Measurements from ENCODE around the gene FBXO21.

Gene FBXO21

DNA sequence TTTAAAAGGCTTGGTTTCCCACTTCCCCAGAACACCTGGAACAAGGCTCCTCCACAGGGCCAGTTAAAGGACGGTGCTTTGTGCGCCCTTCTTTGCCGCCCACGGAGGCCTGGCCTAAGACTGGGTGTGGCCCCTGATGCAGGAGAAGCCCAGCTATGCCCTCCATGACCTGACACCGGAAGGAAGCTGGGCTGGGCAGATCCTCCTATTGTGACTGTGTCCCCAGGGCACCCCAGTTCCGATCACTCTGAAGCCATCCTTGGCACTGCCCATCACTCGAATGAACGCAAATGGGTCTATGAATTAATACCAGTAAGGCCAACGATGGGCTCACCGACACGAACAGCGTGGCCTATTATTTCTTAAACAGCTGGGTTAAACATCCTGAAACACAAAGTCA lies 42.6 kb downstream of the FBXO21 start:
- H3K4me1 ChIP-seq (ENCODE audit: insufficient read depth, low read length): peaks cover 6% of the 10 kb centered on the region
- no peak overlapping the region for H3K9ac ChIP-seq (ENCODE audit: low read depth, low read length)
- no peaks in the 10 kb centered on the region; the same call in 1 of the 2 replicates for H3K36me3 ChIP-seq (ENCODE audit: insufficient read depth, low read length)
- no peaks in the 10 kb centered on the region for H3K9me3 ChIP-seq (ENCODE audit: control insufficient read depth, insufficient read depth, low read length)

DNA sequence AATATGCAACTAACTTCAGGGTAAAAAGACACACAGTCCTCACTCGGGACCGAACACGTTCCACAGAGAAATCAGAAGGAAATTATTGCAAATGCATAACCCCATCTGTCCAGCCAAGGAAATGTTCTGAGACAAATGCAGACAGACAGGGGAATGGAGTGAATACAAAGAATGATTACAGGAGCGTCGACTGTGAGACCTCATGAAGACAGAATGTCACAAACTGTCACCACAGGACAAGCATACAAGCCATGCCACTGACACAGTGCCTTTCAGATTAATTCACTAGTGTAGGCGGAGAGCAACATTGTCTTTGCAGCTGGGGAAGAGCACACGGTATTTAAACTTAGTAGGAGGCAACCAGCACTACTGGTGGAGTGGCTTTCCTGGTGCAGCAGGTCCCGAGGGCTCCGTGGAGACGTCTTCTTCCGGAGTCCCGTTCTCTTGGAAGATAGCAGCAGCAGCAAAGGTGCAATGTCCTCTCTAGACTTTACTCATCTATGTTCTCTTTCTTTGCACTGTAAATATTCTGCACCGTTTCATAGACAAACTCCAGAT lies 44.6 kb downstream of the FBXO21 start:
- no peaks in the 10 kb centered on the region; the same call in 1 of the 2 replicates for H3K36me3 ChIP-seq (ENCODE audit: insufficient read depth, low read length)
- H3K9me3 ChIP-seq (ENCODE audit: control insufficient read depth, insufficient read depth, low read length): no peaks in the 10 kb centered on the region
- no peak overlapping the region for H3K9ac ChIP-seq (ENCODE audit: low read depth, low read length)
- no peaks in the 10 kb centered on the region; the same call in 1 of the 2 replicates for H3K4me1 ChIP-seq (ENCODE audit: insufficient read depth, low read length)

- H3K4me1 ChIP-seq (ENCODE audit: insufficient read depth, low read length): no peaks in the 10 kb centered on the region; the same call in 1 of the 2 replicates
- no peaks in the 10 kb centered on the region for H3K9me3 ChIP-seq (ENCODE audit: control insufficient read depth, insufficient read depth, low read length)
- H3K9ac ChIP-seq (ENCODE audit: low read depth, low read length): no peak overlapping the region
- no peaks in the 10 kb centered on the region; the same call in 1 of the 2 replicates for H3K36me3 ChIP-seq (ENCODE audit: insufficient read depth, low read length)
These were observed 45.7 kb downstream of the FBXO21 start for GRCh38 chr12:117144599-117144998.

GRCh38 chr12:117143008-117143532 lies 47.2 kb downstream of the FBXO21 start:
- Histone ChIP-seq H3K9me3 (ENCODE audit: control insufficient read depth, insufficient read depth, low read length) (no peaks in the 10 kb centered on the region), H3K36me3 (ENCODE audit: insufficient read depth, low read length) (no peaks in the 10 kb centered on the region; the same call in 1 of the 2 replicates), H3K4me1 (ENCODE audit: insufficient read depth, low read length) (no peaks in the 10 kb centered on the region; the same call in 1 of the 2 replicates), H3K9ac (ENCODE audit: low read depth, low read length) (no peak overlapping the region)

DNA sequence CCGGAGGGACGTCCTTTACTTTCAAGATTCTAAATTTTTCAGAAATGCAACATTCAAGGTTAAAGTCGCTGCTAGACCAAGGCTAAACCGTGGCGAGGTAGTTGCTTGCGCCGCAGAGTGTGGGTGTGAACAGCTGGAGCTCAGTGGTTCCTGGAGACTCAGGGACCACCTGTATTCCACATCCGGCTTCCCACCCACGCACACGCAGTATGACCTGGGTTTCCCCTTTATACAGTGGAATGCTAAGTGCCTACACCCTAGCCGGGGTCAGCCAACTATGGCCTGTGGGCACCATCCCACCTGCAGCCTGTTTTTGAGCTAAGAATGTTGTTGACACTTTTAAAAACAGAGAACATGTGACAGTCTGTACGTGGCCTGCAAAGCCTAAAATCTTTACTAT lies 48.2 kb downstream of the FBXO21 start:
- H3K9ac ChIP-seq (ENCODE audit: low read depth, low read length): no peak overlapping the region
- H3K36me3 ChIP-seq (ENCODE audit: insufficient read depth, low read length): no peaks in the 10 kb centered on the region; the same call in 1 of the 2 replicates
- H3K9me3 ChIP-seq (ENCODE audit: control insufficient read depth, insufficient read depth, low read length): no peaks in the 10 kb centered on the region
- H3K4me1 ChIP-seq (ENCODE audit: insufficient read depth, low read length): no peaks in the 10 kb centered on the region; the same call in 1 of the 2 replicates

DNA sequence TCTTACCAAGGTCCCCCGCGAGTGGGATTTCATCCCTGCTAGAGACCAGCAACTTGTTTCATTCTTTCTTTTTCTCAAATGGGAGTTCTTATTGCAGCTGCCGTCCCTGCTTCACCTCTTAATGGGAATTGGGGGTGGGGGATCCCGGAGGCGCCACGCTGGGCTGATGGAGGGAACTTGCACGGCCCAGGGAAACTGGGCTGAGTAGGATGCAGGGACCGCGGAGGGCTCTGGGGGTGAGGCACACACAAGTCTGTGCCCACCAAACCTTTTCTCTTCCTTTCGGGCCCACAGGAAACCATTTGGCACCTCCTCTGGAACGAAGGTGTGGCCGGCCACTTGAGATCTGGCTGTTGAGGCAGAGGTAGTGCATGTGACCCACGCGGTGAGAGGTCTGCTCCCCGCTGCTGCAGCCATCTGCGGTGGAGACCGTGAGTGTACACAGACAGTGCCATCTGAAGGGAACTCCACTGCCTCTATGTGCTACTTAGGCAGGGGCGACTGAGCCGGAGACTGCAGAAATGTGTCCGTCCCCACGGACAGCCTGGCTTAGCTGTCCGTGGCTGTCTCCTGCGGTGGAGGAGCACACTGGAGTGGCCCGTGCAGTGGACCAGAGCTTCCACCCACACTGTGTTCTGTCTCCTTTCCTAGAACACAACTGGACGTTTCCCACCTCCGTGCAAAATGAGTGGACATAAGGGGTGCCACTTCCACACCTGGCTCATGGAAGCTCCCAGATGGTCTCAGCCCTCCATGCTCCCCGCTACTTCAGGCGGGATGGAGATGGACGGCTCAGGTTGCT lies 49.0 kb downstream of the FBXO21 start:
- Histone ChIP-seq H3K9me3 (ENCODE audit: control insufficient read depth, insufficient read depth, low read length) (no peaks in the 10 kb centered on the region), H3K9ac (ENCODE audit: low read depth, low read length) (no peak overlapping the region), H3K4me1 (ENCODE audit: insufficient read depth, low read length) (no peaks in the 10 kb centered on the region; the same call in 1 of the 2 replicates), H3K36me3 (ENCODE audit: insufficient read depth, low read length) (no peaks in the 10 kb centered on the region; the same call in 1 of the 2 replicates)

DNA sequence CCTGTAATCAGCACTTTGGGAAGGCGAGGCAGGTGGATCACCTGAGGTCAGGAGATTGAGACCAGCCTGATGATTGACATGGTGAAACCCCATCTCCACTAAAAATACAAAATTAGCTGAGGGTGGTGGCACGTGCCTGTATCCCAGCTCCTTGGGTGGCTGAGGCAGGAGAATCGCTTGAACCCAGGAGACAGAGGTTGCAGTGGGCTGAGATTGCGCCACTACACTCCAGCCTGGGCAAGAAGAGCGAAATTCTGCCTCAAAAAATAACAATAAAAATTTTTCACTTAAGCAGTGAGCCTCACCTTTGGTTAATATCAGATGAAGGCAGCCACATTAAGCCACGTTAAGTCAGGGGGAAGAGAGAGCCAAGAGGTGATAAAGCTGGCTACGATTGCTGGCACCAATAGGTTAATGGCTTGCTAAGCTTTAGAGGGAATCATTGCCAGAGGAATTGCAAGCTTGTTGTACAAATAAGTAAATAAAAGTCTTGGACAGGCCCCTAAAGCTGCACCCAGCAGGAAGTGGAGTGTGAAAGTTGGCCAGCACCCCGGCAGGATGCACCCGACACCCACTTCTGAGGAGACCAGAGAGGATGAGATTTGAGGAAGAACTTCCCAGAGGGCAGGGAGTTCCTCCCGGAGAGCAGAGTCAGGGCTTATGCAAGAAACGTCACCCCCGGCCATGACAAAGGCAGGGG lies 49.7 kb downstream of the FBXO21 start:
- H3K4me1 ChIP-seq (ENCODE audit: insufficient read depth, low read length): no peaks in the 10 kb centered on the region; the same call in 1 of the 2 replicates
- H3K9ac ChIP-seq (ENCODE audit: low read depth, low read length): no peak overlapping the region
- no peaks in the 10 kb centered on the region for H3K9me3 ChIP-seq (ENCODE audit: control insufficient read depth, insufficient read depth, low read length)
- no peaks in the 10 kb centered on the region; the same call in 1 of the 2 replicates for H3K36me3 ChIP-seq (ENCODE audit: insufficient read depth, low read length)

DNA sequence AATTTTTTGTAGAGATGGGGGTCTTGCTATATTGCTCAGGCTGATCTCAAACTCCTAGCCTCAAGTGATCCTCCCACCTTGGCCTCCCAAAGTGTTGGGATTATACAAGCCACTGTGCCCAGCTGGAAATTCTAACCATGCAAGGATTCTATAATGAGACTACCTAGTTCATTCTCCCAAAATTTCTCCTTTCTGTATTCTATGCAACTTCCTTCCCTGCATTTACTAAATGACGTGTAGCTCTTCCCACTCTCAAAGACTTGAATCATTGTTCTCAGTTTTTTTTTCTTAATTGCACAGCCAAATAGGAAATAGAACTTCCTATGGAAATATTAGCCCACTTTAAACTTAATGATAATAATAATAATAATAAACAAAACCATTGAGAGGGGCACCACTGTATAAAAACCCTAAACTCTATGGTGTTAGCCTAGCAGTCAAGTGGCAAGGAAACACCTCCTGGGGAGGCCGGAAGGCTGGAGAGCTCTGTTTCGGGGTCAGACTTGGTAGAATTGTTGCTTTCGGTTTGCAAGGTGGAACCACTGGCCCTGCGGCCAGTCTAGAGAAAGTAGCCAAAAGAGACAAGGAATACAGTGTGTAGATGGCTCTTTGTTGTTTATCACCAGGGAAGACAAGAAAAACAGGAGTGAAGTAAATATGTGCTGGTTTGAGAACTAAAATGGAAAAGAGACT lies 51.1 kb downstream of the FBXO21 start:
- Histone ChIP-seq H3K9ac (ENCODE audit: low read depth, low read length) (no peak overlapping the region), H3K36me3 (ENCODE audit: insufficient read depth, low read length) (no peaks in the 10 kb centered on the region; the same call in 1 of the 2 replicates), H3K4me1 (ENCODE audit: insufficient read depth, low read length) (no peaks in the 10 kb centered on the region; the same call in 1 of the 2 replicates), H3K9me3 (ENCODE audit: control insufficient read depth, insufficient read depth, low read length) (no peaks in the 10 kb centered on the region)

GRCh38 chr12:117134721-117135120 lies 55.5 kb downstream of the FBXO21 start:
- Histone ChIP-seq H3K9me3 (ENCODE audit: control insufficient read depth, insufficient read depth, low read length) (no peaks in the 10 kb centered on the region), H3K4me1 (ENCODE audit: insufficient read depth, low read length) (0 out of 2 replicates have a peak, but pooled peaks cover 4% of the 10 kb centered on the region), H3K9ac (ENCODE audit: low read depth, low read length) (no peak overlapping the region), H3K36me3 (ENCODE audit: insufficient read depth, low read length) (no peaks in the 10 kb centered on the region)

GRCh38 chr12:117134059-117134458 lies 56.2 kb downstream of the FBXO21 start:
- H3K36me3 ChIP-seq (ENCODE audit: insufficient read depth, low read length): no peaks in the 10 kb centered on the region
- H3K4me1 ChIP-seq (ENCODE audit: insufficient read depth, low read length): 0 out of 2 replicates have a peak, but pooled peaks cover 4% of the 10 kb centered on the region
- no peaks in the 10 kb centered on the region for H3K9me3 ChIP-seq (ENCODE audit: control insufficient read depth, insufficient read depth, low read length)
- no peak overlapping the region for H3K9ac ChIP-seq (ENCODE audit: low read depth, low read length)

DNA sequence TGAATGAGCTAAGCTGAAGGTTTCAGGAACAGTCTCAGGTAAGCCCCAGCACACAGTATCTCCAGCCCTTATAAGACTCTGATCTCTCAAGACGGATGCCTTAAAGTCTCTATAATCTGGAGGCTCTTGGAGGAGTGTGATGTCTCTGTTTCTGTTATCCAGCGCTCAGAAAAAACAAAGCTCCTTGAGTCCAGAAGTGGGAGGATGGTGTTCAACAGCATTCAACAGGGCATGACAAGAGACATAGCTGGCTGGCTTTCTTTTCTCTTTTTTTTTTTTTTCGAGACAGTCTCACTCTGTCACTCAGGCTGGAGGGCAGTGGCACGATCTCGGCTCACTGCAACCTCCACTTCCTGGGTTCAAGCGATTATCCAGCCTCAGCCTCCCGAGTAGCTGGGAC lies 59.5 kb downstream of the FBXO21 start:
- H3K9me3 ChIP-seq (ENCODE audit: control insufficient read depth, insufficient read depth, low read length): no peaks in the 10 kb centered on the region

GRCh38 chr12:117129391-117129790 lies 60.9 kb downstream of the FBXO21 start:
- H3K9me3 ChIP-seq (ENCODE audit: control insufficient read depth, insufficient read depth, low read length): no peaks in the 10 kb centered on the region

More for the DNA sequence above, 59.5 kb downstream of the FBXO21 start:
- H3K36me3 ChIP-seq (ENCODE audit: insufficient read depth, low read length): no peaks in the 10 kb centered on the region
- H3K4me1 ChIP-seq (ENCODE audit: insufficient read depth, low read length): 0 out of 2 replicates have a peak, but pooled peaks cover 4% of the 10 kb centered on the region
- no peak overlapping the region for H3K9ac ChIP-seq (ENCODE audit: low read depth, low read length)

DNA sequence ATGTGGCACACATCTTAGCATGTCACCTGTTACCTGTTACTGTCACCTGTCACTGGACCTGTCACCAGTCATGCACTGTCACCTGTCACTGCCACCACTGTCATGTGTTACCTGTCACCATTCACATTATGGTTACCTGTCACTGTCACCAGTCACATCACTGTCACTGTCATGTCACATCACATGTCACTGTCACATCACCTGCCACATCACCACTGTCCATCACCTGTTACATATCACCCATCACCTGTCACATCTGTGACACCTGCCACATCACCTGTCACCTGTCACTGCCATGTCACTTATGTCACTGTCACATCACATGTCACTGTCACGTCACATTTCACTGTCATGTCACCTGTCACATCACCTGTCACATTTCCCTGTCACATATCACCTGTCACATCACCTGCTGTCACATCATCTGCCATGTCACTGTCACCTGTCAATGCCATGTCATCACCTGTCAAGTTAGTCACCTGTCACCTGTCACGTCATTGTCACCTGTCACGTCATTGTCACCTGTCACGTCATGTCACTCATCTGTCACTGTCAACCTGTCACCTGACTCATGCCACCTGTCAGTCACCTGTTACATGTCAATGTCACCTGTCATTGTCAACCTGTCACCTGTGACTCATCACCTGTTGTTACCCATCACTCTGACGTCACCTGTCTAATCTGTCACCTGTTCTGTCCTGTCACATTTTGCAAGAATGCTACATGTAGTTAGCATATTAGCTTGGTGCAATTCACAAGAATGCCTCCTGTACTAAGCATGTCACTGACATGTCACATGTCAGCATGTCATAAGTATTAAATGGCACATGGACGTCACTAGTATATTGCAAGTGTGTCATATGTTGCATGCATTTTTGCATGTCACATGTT lies 62.1 kb downstream of the FBXO21 start:
- H3K36me3 ChIP-seq (ENCODE audit: insufficient read depth, low read length): no peaks in the 10 kb centered on the region
- H3K9me3 ChIP-seq (ENCODE audit: control insufficient read depth, insufficient read depth, low read length): no peaks in the 10 kb centered on the region
- H3K4me1 ChIP-seq (ENCODE audit: insufficient read depth, low read length): no peaks in the 10 kb centered on the region
- no peak overlapping the region for H3K9ac ChIP-seq (ENCODE audit: low read depth, low read length)

More at GRCh38 chr12:117129391-117129790, 60.9 kb downstream of the FBXO21 start:
- no peak overlapping the region for H3K9ac ChIP-seq (ENCODE audit: low read depth, low read length)
- H3K4me1 ChIP-seq (ENCODE audit: insufficient read depth, low read length): 0 out of 2 replicates have a peak, but pooled peaks cover 4% of the 10 kb centered on the region
- H3K36me3 ChIP-seq (ENCODE audit: insufficient read depth, low read length): no peaks in the 10 kb centered on the region
